ENCODE measurements around the gene CD46. TPM values are rescaled to one million over a fixed set of nuclear protein-coding genes. Genes with fewer than 3 reads are reported as not detected.
A peak's percentile ranks its signal among the peaks of the same experiment; 100 is the strongest.
"Not testable (repeated sequence)": the region's sequence is repeated elsewhere in the genome, so short reads cannot be mapped to it uniquely, and the experiment has no call there.

Gene CD46
- total RNA-seq, 1 donor from 2014 or later = 228 TPM

DNA sequence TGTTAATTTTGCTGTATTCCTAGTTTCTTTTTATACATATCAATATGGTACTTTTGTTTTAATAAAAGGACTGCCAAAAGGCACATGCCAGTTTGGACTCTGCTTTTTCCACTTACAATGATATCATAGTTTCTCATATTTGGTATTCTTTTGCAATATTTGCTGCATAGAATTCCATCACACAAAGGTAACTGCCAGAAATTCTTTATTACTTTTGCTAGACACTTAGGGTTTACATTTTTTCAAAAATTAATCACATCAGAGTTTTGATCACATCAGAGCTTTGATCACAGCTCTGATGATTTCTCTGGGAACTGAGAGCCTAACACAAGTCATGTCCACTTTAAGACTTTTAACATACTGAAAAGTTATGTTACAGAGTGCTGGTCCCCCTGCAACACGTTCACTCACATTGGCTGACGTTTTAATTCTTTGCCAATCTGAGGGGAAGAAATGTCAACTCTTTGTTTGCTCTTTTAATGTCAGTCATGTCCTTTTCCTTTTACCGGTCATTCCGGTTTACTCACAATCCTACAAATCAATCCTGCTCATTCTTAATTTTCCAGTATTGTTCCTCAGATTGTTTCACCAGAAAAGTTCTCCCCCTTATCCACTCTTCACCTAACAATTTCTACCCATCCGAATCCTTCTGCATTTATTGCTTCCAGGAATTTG, 1.1 kb upstream of the CD46 start:
- no peak for DNase-seq (ENCODE audit: low spot score)

DNA sequence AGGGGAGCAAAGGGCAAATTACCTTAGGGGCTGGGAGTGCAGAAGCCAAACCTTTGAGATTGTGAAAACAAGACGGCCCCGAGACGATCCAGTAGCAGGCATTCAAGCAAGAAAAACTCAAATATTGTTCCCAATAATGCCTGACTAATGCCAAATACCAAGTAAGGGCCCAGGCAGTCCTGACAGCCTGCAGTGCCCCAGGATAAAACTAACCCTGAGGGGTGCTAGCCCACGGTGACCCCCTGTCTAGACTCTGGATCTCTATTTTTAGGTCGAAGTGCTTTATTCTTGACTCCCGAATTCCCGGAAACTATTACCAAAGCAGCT, 428 bp upstream of the CD46 start:
- DNase-seq (ENCODE audit: low spot score) = not testable (repeated sequence)

DNA sequence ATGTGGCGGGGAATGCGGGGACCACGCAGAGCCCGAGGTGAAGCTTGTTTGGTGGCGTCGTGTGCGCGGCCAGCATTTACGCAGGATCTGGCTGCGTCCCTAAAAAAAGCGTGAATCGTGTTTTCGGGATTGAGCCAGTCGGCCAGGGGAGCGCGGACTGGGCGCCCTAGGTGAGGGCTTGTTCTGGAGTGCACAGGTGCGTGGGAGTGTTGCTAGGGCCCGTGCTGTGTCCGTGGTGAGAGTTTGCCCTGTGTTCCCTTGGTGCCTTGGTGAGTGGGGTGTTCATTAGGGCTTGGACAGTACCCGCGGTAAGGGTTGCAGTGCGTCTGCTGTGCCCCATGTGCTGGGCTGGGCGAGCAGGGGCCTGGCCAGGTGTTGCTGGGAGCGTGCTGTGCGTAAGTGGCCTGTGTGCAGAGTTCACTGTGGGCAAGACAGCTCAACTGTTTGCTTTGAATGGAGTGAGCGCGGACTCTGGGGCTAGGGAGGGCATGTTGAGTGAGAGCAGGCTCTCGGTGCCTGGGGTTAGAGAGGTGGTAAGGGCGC, 673 bp downstream of the CD46 start:
- DNase-seq (ENCODE audit: low spot score) = peak; percentile 44

DNA sequence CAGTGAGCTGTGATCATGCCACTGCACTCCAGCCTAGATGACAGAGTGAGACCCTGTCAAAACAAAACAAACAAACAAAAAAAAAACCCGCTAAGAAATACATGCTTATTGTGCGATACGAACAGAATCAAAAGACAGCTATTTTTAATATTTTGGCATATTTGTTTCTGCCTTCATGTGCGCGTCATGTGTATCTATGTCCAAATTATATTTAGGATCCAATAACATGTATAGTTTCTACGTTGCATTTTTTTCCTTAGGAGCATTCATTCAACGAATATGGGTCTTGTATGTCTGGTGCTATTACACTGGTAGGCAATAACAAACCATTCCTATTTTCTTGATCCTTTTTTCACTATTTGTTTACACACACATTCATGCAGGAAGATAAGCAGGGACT, 1.8 kb downstream of the CD46 start:
- no peak for DNase-seq (ENCODE audit: low spot score)

DNA sequence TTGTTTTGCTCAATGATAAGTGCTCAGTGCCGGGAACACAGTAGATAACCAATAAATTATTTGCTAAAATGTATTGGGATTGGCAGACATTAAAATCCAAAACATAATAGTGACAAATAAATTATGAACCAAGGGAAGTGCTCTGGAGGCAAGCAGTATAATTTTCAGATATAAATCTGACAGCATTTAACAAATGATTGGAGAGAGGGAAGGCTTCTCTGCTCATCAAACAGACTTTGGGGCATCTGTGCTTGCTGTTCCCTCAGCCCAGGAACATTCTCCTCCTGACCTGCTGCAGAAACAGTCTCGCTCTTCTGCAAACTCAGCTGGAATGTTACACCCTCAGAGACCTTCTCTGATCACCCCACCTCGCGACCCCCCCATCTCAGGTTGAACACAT, 2.2 kb downstream of the CD46 start:
- DNase-seq (ENCODE audit: low spot score) = no peak

DNA sequence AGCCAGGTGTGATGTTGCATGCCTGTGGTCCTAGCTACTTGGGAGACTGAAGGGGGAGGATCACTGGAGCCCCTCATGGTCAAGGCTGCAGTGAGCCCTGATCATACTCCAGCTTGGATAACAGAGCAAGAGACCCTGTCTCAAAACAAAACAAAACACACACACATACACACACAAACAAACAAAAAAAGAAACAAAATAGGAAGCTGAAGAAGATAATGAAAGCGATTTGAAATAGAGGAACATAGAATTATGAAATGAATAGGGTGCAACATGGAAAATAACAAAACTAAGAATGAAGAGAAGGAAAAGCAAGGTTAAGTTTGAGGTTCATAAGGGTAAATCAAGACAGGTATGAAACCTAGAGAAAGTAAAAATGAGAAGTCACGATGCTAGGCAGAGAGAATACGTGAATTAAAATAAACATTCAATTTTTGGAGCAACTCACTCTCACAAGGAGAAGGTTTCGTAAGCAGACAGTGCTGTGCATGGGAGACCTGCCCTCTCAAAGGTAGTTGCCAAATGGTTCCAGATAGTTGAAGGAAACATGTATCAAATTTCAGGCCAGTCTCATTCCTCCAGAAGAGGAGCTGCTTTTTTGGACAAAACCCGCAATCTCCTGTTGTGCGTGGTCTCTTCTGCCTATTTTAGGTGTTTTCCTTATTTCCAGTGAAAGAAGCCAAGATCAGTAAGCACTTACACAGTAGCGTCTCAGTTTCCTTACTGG, 3.3 kb downstream of the CD46 start:
- no peak for DNase-seq (ENCODE audit: low spot score)

DNA sequence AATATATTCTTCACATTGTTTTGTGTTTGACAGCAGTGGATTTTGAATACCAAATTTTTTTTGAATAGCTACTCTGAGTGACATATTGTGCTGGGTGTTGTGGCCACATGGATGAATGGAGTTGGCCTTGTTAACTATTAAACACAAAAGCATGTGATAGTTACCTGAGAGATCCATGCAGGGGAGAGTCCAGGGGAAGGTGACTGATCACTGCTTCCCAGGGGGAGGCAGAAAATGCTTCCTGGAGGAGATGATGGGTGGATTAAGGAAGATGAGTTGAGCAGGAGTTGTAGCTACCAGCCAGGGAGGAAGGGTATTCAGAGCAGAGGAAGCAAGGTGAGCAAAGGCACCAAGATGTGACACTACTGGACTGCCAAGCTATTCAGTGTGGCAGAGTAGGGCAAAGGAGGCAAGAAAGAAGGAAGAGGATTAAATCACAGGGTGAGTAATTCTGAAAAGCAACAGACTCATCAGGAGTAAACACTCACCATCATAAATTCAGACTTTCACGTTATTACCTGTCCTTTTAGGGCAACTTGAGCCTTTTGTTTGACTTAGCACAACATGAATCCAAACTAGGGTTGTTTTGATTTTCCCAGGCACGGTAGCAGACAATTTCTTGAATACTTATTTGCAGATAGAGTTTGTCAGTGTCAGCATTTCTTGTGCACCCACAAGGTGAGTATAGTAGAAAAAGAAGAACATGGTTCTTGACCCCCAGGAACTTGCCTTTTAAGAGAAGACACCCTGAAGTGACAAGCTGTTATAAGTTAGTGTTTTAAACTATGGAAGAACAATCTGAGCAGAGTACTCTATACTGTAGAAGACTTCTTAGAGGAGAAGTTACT, 4.2 kb downstream of the CD46 start:
- peak; percentile 22 for DNase-seq (ENCODE audit: low spot score)

DNA sequence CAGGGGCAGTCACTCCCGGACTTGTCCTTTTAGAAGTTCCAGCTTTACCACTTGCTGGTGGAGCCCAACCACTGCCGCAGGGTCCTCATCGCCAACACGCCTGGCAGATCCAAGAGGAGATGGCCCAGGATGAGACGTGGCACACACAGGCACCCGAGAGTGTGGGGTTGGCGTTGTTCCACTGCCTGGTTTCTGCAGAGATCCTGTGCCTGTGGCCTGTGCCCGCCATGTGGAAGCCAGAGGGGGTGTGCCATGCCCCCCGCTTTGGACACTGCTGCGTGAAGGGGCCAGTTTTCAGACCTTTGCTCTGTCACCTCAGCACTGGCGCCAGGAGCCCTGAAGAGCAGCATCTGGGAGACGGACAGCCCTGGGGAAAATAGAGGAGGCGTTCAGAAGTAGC, 10.8 kb downstream of the CD46 start:
- DNase-seq (ENCODE audit: low spot score) = no peak

DNA sequence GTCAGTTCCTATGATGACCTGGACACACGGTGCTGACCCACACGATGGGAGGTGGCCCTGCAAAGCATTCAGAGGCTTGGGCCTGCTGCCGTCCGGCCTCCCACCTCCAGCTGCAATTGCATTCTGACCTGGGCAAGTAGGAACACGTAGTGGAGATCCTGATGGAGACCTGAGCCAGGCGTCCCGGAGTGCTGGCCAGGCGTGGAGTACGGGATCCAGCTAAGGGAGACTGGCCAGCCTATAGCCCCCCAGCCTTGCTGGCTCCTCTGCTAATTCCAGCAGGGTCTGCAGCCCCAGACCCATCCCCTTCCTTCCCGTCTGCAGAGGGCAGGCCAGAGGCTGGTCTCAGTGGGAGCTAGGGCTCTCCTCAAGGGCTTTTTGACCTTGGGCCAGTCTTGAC, 11.2 kb downstream of the CD46 start:
- no peak for DNase-seq (ENCODE audit: low spot score)

DNA sequence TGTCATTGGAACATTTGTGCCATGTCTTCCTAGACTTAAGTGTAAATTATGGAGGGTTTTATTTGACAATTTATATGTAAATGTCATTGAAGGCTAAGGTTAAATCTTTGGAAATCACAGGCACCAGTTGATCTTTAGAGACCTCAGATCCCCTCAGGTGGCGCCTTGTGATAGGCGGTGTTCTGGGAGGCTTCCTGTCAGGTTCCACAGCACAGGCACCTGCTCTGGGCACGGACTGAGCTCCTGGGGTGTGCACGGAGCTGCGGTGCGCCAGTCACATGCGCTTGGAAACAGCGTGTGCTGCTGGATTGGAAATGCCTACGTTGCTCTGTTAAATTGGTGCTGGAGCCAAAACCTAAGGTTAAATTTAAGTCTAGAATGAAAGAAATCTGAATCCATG, 12.1 kb downstream of the CD46 start:
- DNase-seq (ENCODE audit: low spot score) = no peak

DNA sequence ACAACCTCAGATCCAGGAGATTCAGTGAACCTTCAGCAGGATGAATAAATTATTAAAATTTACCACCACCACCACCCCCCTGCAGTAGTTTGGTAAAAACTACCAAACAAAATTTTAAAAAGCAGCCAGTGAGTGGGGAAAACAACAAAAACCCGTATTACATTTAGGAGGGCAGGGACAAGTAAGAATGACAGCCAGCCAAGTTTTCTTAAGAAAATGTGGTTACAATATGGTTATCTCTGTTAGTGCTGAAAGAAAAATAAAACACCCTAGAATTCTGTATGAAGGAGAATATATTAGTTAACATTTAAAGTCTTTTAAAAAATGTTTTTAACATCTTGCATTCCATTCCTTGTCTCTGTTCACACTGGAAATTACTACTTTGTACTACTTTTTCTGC, 14.7 kb downstream of the CD46 start:
- no peak for DNase-seq (ENCODE audit: low spot score)

DNA sequence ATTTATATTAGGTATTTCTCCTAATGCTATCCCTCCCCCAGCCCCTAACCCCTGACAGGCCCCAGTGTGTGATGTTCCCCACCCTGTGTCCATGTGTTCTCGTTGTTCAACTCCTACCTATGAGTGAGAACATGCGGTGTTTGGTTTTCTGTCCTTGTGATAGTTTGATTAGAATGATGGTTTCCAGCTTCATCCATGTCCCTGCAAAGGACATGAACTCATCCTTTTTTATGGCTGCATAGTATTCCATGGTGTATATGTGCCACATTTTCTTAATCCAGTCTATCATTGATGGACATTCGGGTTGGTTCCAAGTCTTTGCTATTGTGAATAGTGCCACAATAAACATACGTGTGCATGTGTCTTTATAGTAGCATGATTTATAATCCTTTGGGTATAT, 18.7 kb downstream of the CD46 start:
- not testable (repeated sequence) for DNase-seq (ENCODE audit: low spot score)

DNA sequence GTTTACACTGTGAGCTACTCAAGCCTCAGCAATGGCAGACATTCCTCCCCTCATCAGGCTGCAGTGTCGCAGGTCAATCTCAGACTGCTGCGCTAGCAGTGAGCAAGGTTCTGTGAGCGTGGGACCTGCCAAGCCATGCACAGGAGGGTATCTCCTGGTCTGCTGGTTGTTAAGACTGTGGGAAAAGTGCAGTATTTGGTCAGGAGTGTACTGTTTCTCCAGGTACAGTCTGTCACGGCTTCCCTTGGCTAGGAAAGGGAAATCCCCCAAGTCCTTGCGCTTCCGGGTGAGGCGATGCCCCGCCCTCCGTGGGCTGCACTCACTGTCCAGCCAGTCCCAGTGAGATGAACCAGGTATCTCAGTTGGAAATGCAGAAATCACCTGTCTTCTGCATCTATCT, 24.2 kb downstream of the CD46 start:
- DNase-seq (ENCODE audit: low spot score) = not testable (repeated sequence)

DNA sequence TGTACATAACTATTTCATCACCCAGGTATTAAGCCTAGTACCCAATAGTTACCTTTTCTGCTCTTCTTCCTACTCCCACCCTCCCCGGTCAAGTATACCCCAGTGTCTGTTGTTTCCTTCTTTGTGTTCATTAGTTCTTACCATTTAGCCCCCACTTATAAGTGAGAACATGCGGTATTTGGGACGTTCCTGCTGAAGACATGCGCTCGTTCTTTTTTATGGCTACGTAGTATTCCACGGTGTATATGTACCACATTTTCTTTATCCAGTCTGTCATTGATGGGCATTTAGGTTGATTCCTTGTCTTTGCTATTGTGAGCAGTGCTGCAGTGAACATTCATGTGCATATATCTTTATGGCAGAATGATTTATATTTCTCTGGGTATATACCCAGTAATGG, 25.6 kb downstream of the CD46 start:
- not testable (repeated sequence) for DNase-seq (ENCODE audit: low spot score)

DNA sequence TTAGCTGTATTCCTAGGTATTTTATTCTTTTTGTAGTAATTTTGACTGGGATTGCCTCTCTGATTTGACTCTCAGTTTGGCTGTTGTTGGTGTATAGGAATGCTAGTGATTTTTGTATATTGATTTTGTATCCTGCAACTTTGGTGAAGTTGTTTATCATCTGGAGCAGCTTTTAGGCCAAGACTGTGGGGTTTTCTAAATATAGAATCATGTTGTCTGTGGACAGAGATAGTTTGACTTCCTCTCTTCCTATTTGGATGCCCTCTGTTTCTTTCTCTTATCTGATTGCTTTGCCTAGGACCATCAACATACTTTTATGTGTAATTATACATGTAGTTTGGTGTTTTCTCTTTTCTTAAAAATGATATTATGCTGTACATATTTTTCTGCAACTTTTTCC, 27.2 kb downstream of the CD46 start:
- no peak for DNase-seq (ENCODE audit: low spot score)

DNA sequence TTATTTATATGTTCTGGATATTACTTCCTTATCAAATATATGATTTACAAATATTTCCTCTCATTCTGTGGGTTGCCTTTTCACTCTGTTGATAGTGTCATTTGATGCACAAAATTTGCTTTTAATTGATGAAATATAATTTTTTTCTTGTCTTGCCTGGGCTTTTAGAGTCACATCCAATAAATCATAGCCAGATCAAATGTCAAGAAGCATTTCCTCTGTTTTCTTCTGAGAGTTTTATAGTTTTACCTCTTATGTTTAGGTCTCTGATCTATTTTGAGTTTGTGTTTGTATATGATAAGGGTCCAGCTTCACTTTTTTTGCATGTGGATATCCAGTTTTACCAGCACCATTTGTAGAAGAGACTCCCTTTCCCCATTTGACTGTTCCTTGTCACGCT, 29.5 kb downstream of the CD46 start:
- DNase-seq (ENCODE audit: low spot score) = no peak

DNA sequence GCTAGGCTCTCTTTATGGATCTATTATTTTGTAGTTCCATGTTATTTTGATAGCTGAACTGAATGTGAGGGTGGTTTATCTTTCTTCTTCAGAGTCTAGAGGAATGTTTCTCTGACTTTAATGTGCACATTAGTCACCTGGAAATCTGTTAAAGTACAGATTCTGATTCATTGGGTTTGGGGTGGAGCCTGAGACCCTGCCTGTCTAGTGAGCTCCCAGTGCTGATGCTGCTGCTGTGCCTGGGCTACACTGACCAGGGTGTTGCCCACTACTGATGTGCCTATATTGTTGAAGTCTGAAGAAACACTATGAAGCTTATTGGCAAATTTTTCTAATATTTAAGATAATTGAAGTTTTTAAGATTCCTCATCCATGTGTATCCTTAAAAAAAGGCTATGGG, 35.9 kb downstream of the CD46 start:
- DNase-seq (ENCODE audit: low spot score) = no peak

DNA sequence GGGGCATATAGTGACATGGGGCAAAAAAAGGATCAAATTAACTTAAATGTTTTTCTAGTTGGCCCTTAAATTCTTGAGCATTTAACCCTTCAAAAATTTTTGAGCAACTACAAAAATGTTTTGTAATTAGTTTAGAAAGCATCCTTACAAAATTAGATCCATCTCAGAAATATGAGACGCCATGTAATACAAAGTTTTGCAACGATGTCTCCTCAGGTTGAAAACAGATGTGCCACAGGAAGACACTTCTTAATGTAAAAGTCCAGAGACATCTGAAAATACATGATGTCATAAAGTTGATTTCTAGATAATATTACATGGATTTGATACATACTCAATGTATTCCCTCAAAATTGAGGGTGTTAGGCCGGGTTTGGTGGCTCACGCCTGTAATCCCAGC, 37.5 kb downstream of the CD46 start:
- DNase-seq (ENCODE audit: low spot score) = no peak

DNA sequence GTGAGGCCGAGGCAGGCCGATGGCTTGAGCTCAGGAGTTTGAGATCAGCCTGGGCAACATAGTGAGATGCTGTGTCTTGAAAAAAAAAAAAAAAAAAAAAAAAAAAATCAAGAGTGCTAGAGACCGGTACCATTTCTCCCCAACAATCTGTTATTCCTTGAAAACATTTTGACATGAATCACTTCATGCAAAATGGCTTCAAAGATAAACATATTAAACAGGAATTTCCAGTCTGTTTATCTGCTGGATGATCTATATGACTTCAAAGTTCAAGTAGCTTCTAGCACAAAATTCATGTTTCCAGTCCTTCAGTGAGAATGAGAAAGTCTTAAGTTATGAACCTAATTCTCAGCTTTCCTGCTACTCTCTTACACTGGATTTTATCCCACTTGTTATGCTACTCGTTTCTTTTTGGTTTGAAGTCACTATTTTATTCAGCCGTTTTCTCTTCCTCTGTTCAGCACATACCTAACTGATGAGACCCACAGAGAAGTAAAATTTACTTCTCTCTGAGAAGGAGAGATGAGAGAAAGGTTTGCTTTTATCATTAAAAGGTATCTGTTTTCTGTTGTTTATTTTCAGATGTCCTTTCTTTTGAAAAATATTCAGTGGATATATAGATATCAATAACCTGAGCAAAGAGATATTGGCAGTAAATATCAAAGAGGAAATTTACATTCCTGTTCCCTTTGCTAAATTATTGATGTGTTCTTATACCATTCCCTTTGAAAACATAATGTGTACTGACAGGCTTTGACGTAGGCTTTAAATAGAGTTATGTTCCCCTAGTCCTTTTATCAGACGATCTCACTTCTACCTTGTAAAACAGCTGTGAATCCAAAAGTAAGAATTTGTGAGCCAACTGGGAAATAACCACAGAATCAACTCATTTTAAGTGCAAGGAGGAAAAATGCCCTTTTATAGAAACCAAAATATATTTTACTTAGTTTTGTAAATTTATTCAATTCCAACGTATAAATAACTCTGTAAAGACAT, 38.2 kb downstream of the CD46 start:
- DNase-seq (ENCODE audit: low spot score) = no peak

DNA sequence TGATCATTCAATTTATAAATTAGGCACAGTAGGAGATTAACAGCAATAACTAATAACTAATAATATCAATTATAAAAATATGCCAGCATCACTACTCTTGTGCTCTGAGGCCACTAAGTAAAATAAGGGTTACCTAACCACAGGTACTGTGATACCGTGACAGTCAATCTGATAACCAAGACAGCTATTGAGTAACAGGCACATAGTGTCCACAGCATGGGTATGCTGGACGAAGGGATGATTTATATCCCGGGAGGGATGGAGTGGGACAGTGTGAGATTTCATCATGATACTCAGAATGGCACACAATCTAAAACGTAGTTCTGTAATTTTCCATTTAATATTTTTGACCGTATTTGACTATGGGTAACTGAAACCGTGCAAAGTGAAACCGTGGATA, 39.4 kb downstream of the CD46 start:
- no peak for DNase-seq (ENCODE audit: low spot score)

DNA sequence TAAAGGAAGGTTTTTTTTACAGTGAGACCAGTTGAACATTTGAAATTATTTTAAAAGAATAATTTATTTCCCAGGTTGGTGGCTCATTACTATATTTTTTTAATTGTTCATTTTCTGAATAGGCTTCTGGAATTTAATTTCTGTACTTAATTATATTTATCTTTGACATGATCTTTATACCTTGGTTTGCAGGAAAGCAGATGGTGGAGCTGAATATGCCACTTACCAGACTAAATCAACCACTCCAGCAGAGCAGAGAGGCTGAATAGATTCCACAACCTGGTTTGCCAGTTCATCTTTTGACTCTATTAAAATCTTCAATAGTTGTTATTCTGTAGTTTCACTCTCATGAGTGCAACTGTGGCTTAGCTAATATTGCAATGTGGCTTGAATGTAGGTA, 41.5 kb downstream of the CD46 start:
- DNase-seq (ENCODE audit: low spot score) = no peak

All from mucosa of gallbladder (tissue), 1 donor.